ENCODE data around the gene RPS6KC1. TPM values are rescaled to one million over a fixed set of nuclear protein-coding genes. Genes with fewer than 3 reads are reported as not detected.
"Not testable (repeated sequence)": the region's sequence is repeated elsewhere in the genome, so short reads cannot be mapped to it uniquely, and the experiment has no call there.

Gene RPS6KC1
- total RNA-seq, 2 experiments from 2014 or later = 5.4 to 6.1 TPM

DNA sequence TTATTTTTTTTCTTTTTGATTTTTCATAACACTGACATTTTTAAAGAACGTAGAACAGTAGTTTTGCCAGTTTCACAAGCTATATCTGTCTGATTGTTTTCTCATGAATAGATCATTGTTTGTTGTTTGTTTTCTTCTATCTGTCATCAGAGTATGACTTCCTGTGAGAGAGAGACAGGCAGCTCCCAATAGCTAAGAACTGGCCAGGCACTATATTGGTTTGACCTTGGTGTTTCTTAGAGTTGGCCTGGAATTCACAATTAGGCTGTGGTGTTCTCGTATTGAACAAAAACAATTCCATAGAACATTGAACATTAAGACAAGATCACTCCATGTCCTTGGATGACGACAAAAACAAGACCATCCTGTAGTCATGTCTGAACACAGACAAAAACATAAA is 43.4 kb downstream of the RPS6KC1 start:
- H3K36me3 Mint-ChIP-seq (ENCODE audit: low read depth) = peaks cover 15% of the 10 kb centered on the region
- no peaks in the 10 kb centered on the region for H3K9me3 Mint-ChIP-seq
- intact Hi-C loops (cut with micrococcal nuclease) = no loop called here
- no peak overlapping the region for H3K4me3 Mint-ChIP-seq
- no peak for DNase-seq
- no peak overlapping the region for H3K27ac Mint-ChIP-seq
- no peaks in the 10 kb centered on the region for H3K4me1 Mint-ChIP-seq (ENCODE audit: low read depth)
- H3K27me3 Mint-ChIP-seq (ENCODE audit: low read depth) = no peaks in the 10 kb centered on the region
- CTCF ChIA-PET = no interaction called here

DNA sequence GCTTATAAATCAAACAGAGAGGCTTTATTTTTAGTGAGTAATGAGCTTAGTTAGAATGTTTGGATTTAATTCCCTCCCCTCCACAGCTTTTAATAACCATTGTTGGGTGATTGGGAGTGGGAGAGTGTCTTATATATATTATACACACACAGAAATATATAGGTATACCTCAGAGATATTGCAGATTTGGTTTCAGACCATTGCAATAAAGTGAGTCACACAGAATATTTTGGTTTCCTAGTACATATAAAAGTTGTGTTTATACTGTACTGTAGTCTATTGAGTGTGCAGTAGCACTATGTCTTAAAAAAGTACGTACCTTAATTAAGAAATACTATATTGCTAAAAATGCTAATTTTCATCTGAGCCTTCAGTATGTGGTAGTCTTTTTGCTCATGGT is 44.4 kb downstream of the RPS6KC1 start:
- H3K27me3 Mint-ChIP-seq (ENCODE audit: low read depth) = no peaks in the 10 kb centered on the region
- no peak overlapping the region for H3K4me3 Mint-ChIP-seq
- no peak overlapping the region for H3K27ac Mint-ChIP-seq
- H3K36me3 Mint-ChIP-seq (ENCODE audit: low read depth) = peaks cover 18% of the 10 kb centered on the region
- intact Hi-C loops (cut with micrococcal nuclease) = no loop called here
- no peak for DNase-seq
- H3K4me1 Mint-ChIP-seq (ENCODE audit: low read depth) = no peaks in the 10 kb centered on the region
- CTCF ChIA-PET = no interaction called here
- H3K9me3 Mint-ChIP-seq = no peaks in the 10 kb centered on the region

DNA sequence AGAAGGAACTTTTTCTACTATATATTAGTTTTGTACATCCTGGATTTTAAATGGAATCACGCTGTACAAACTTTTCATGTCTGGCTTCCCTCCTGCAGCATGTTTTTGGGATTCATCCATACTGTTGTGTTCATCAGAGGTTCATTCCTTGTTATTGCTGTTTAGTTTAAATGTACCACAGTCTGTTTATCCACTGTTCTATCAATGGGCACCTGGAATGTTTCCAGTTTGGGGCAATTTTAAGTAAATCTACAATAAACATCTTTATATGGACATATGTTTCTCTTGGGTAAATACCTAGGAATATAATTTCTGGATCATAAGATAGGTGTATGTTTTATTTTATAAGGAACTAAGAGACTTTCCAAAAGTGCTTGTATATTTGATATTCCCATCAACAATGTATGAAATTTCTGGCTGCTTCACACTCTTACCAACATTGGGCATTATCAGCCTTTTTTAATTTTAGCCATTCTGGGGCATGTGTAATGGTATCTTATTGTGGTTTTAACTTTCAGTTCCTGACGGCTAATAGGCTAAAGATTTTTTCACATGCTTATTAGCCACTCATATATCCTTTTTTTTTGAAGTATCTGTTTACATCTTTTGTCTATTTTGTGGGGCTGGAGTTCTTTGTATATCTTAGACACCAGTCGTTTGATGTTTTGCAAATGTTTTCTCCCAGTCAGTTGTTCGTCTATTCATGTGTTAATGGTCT is 48.8 kb downstream of the RPS6KC1 start:
- no peaks in the 10 kb centered on the region for H3K9me3 Mint-ChIP-seq
- H3K27me3 Mint-ChIP-seq (ENCODE audit: low read depth) = no peaks in the 10 kb centered on the region
- no peak overlapping the region for H3K4me3 Mint-ChIP-seq
- no peak for DNase-seq
- CTCF ChIA-PET = no interaction called here
- H3K27ac Mint-ChIP-seq = no peak overlapping the region
- intact Hi-C loops (cut with micrococcal nuclease) = no loop called here
- H3K4me1 Mint-ChIP-seq (ENCODE audit: low read depth) = peaks cover 14% of the 10 kb centered on the region
- H3K36me3 Mint-ChIP-seq (ENCODE audit: low read depth) = peaks cover 17% of the 10 kb centered on the region

DNA sequence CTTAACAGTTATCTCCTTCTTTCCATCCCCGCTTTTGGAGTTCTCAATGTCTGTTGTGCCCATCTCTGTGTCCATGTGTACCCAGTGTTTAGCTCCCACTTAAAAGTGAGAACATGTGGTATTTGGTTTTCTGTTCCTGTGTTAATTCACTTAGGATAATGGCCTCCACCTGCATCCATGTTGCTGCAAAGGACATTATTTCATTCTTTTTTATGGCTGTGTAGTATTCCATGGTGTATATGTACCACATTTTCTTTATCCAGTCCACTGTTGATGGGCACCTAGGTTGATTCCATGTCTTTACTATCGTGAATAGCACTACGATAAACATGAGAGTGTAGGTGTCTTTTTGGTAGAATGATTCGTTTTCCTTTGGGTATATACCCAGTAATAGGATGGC is 49.5 kb downstream of the RPS6KC1 start:
- CTCF ChIA-PET; H3K9me3 Mint-ChIP-seq; H3K27ac Mint-ChIP-seq; H3K4me3 Mint-ChIP-seq; DNase-seq; intact Hi-C loops (cut with micrococcal nuclease); H3K27me3 Mint-ChIP-seq (ENCODE audit: low read depth): not testable (repeated sequence)
- Mint-ChIP-seq H3K4me1 (ENCODE audit: low read depth) (peaks cover 14% of the 10 kb centered on the region), H3K36me3 (ENCODE audit: low read depth) (peaks cover 14% of the 10 kb centered on the region)

DNA sequence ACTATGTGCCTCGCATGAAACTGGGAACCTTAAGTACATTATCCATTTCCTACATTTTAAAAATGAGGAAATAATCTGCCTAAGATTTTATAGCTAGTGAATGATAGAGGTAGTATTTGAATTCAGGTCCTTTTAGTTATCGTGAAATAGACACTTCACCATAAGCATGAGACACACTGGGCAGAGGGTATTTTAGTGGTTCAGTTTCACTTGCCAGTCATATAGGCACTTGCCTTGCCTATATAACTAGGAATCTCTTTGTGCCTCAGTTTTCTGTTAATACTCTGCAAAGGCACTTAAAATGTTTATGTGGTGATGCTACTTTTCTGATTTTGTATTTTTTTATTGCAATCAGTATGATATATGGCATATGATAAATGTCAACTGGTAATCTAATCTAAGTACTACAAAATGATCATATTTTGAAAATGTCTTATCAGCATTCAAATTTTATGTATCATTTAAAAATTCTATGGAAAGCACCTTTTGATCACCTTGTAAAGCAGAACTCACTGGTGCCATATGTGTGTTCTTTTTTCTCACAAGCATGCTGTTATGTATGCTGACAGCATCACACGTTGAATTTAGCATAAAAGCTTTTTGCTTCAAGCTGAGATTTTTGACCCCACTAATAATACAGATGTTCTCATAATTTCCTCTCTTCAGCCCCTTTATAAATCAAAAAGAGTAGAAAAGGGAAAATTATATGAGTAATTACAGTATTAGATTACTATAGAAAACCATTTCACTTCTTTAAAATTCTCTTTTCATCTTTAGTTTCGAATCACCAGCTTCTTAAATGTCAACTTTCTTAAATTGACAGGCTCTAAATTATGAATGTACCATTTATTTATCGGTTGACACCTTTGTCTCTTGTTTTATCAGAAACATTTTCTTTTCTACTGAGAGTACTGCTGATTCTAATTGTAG is 52.6 kb downstream of the RPS6KC1 start:
- Mint-ChIP-seq H3K9me3 (peaks cover 2% of the 10 kb centered on the region), H3K4me3 (no peak overlapping the region), H3K36me3 (ENCODE audit: low read depth) (peaks cover 14% of the 10 kb centered on the region), H3K27me3 (ENCODE audit: low read depth) (no peaks in the 10 kb centered on the region), H3K4me1 (ENCODE audit: low read depth) (peaks cover 14% of the 10 kb centered on the region), H3K27ac (no peak overlapping the region)
- intact Hi-C loops (cut with micrococcal nuclease) = no loop called here
- no peak for DNase-seq
- CTCF ChIA-PET = interaction anchor here (0.6 to 1.4 kb wide), 2 partner anchors 20 to 24 kb away, joined by 3 to 8 read pairs; no protein-coding TSS in a partner anchor

DNA sequence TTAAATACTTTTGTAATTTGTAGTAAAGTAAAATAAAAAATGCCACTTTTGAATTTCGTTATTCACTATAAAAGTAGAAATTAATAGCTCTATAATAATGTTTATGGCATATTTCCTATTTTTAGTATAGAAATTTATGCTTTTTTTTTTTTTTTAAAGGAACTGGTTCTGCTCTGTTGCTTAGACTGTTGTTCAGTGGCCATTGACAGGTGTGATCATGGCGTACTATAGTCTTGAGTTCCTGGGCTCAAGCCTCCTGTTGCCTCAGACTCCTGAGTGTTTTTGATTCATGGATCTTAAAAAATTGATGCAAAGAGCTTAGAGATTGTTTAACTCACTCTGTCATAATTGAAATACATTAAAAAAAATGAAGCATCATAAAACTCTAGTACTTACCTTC is 53.6 kb downstream of the RPS6KC1 start:
- Mint-ChIP-seq H3K27ac (no peak overlapping the region), H3K9me3 (peaks cover 2% of the 10 kb centered on the region), H3K36me3 (ENCODE audit: low read depth) (peaks cover 14% of the 10 kb centered on the region), H3K4me1 (ENCODE audit: low read depth) (peaks cover 14% of the 10 kb centered on the region), H3K4me3 (no peak overlapping the region), H3K27me3 (ENCODE audit: low read depth) (no peaks in the 10 kb centered on the region)
- intact Hi-C loops (cut with micrococcal nuclease) = no loop called here
- CTCF ChIA-PET = interaction anchor here (0.6 to 1.4 kb wide), 2 partner anchors 19 to 25 kb away, joined by 3 to 8 read pairs; no protein-coding TSS in a partner anchor
- DNase-seq = no peak

DNA sequence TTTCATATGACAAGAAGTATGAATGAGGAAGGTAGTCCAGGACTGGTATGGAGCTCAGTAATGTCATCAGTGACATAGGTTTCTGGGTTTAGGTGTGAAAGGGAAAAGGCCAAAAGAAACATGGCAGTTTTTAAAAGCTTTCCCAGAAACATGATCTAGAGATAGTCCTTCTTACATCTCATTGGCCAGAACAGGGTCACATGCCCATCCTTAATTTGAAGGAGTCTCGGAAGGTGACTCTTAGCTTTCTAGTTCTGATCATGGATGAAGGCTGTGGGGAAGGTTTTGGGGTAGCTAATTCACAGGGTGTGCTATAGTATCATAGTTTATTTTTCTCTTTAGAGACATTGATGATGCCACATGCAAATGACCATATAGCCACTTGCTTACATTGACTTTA is 55.3 kb downstream of the RPS6KC1 start:
- intact Hi-C loops (cut with micrococcal nuclease) = no loop called here
- Mint-ChIP-seq H3K27ac (no peak overlapping the region), H3K27me3 (ENCODE audit: low read depth) (no peaks in the 10 kb centered on the region), H3K4me3 (no peak overlapping the region), H3K9me3 (peaks cover 2% of the 10 kb centered on the region), H3K36me3 (ENCODE audit: low read depth) (peaks cover 10% of the 10 kb centered on the region), H3K4me1 (ENCODE audit: low read depth) (peaks cover 21% of the 10 kb centered on the region)
- CTCF ChIA-PET = interaction anchor here (0.7 kb wide), 2 partner anchors 346 to 884 kb away, joined by 3 read pairs; no protein-coding TSS in a partner anchor
- no peak for DNase-seq

DNA sequence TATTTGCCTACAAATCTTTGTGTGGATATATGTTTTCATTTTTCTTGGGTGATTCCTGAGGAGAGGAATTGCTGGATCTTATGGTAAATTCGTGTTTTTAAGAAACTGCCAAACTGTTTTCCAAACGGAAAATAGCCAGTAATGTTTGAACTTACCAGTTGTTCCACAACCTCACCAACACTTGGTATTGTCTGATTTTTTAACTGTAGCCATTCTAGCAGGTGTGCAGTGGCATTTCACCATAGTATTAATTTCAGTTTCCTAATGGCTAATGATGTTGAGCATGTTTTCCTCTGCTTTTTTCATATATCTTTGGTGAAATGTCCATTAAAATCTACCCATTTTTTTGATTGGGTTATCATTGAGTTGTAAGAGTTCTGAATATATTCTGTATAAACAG is 56.6 kb downstream of the RPS6KC1 start:
- CTCF ChIA-PET = no interaction called here
- Mint-ChIP-seq H3K4me3 (no peak overlapping the region), H3K27ac (no peak overlapping the region), H3K4me1 (ENCODE audit: low read depth) (peaks cover 21% of the 10 kb centered on the region), H3K27me3 (ENCODE audit: low read depth) (no peaks in the 10 kb centered on the region), H3K9me3 (peaks cover 2% of the 10 kb centered on the region), H3K36me3 (ENCODE audit: low read depth) (peaks cover 10% of the 10 kb centered on the region)
- DNase-seq = no peak
- intact Hi-C loops (cut with micrococcal nuclease) = no loop called here

DNA sequence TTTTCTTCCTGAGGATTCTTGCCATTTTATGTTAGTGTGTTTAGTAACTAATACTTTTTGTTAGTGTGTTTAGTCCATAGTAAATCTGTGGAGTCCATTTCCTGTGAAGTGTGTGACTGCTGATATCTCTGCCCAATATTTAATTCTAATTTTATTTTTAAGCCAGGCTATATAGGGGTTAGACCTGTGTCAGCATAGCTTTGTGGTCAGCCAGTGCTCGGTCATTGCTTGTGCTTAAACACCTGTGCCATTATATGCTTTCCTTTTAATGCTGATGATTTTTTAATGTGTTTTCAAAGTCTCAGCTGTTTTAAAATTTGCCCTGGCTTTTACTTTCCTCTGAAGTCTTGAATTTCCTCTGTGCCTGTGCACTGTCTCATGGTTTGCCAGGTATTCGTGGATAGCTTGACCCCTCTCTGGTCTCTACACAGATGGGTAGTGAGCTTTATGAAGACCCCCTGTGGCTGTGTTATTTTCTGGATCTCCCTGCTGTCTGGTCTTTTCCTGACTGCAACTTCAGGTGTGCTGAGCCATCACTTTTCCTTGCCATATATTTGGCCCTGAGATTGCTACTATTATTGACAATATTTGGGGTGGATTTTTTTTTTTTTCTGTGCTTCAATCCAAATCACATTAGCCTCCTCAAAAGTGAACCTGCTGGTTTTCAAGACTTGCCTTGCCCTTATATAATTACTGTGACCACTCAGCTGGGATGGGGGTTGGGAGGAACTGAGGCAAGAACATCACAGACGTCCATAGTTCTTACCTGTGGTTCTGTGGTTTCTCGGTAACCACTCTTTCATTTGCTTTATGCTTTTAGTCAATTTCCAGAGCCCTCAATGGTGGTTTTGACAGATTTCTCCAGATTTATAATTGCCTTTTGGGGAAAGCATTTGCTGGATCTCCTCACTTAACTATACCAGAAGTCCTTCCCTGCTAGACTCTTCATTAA is 59.6 kb downstream of the RPS6KC1 start:
- no peak for DNase-seq
- H3K4me3 Mint-ChIP-seq = no peak overlapping the region
- intact Hi-C loops (cut with micrococcal nuclease) = no loop called here
- CTCF ChIA-PET = interaction anchor here (3.5 kb wide), 1 partner anchor 10 kb away, joined by 12 read pairs; no protein-coding TSS in a partner anchor
- H3K27ac Mint-ChIP-seq = no peak overlapping the region
- H3K36me3 Mint-ChIP-seq (ENCODE audit: low read depth) = peaks cover 10% of the 10 kb centered on the region
- peaks cover 7% of the 10 kb centered on the region for H3K4me1 Mint-ChIP-seq (ENCODE audit: low read depth)
- no peaks in the 10 kb centered on the region for H3K27me3 Mint-ChIP-seq (ENCODE audit: low read depth)
- peaks cover 2% of the 10 kb centered on the region for H3K9me3 Mint-ChIP-seq

DNA sequence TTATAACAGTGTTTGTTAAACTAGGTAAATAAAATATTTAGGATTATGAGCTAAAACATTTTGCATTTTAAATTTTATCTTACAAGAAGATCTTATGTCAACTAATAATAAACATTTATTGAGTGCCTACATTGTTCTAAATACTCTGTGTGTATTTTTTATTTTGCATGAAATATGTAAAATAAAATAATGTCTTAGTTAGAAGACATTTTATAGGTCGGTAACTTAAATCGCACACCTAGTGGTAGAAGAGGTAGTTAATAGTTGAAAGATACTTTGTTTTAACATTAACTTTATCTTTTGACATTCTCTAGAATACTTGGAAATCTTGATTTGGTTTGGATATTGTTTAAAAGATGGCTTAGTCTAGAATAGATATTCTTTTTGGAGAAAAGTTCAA is 60.5 kb downstream of the RPS6KC1 start:
- Mint-ChIP-seq H3K9me3 (peaks cover 2% of the 10 kb centered on the region), H3K36me3 (ENCODE audit: low read depth) (peaks cover 8% of the 10 kb centered on the region), H3K4me1 (ENCODE audit: low read depth) (peaks cover 7% of the 10 kb centered on the region), H3K27me3 (ENCODE audit: low read depth) (no peaks in the 10 kb centered on the region), H3K27ac (no peak overlapping the region), H3K4me3 (no peak overlapping the region)
- CTCF ChIA-PET = interaction anchor here (1.0 to 3.5 kb wide), 3 partner anchors 9 to 44 kb away, joined by 3 to 12 read pairs (median 3); no protein-coding TSS in a partner anchor
- intact Hi-C loops (cut with micrococcal nuclease) = no loop called here
- DNase-seq = no peak

DNA sequence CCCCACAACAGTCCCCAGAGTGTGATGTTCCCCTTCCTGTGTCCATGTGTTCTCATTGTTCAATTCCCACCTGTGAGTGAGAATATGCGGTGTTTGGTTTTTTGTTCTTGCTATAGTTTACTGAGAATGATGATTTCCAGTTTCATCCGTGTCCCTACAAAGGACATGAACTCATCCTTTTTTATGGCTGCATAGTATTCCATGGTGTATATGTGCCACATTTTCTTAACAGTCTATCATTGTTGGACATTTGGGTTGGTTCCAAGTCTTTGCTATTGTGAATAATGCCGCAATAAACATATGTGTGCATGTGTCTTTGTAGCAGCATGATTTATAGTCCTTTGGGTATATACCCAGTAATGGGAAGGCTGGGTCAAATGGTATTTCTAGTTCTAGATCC is 61.7 kb downstream of the RPS6KC1 start:
- CTCF ChIA-PET = interaction anchor here (1.0 to 3.5 kb wide), 3 partner anchors 8 to 43 kb away, joined by 3 to 12 read pairs (median 3); no protein-coding TSS in a partner anchor
- H3K4me3 Mint-ChIP-seq; H3K36me3 Mint-ChIP-seq (ENCODE audit: low read depth); H3K27ac Mint-ChIP-seq; intact Hi-C loops (cut with micrococcal nuclease); DNase-seq; H3K4me1 Mint-ChIP-seq (ENCODE audit: low read depth); H3K9me3 Mint-ChIP-seq; H3K27me3 Mint-ChIP-seq (ENCODE audit: low read depth): not testable (repeated sequence)
